Natural killer cell (primary cell): ENCODE results near the gene SF3B6. TPM values are rescaled to one million over a fixed set of nuclear protein-coding genes. Genes with fewer than 3 reads are reported as not detected.

ENCODE experiments used
- ATAC-seq, 3 donors: fragments of 150-1000 bp in 2 of 3; fragments of 200-7000 bp in 1 of 3; cut with Tn5 transposase; 1 replicate in 1 of 3; 2 replicates in 2 of 3; pipeline ENCODE4 v1.10.0; 2021; ENCODE audit warnings: mild to moderate bottlenecking in 2 of 3, moderate library complexity in 2 of 3
- DNase-seq, 2 donors: peaks; one replicate each; pipeline versions ENCODE4 v3.0.0 to v3.0.0-alpha.2; 2013 to 2021; ENCODE audit warnings: mixed read lengths in 1 of 2
- H3K27ac ChIP-seq: one replicate; pipeline ENCODE4 v1.5.1; 2013; ENCODE audit warnings: mild to moderate bottlenecking, low read length
- H3K27me3 ChIP-seq: one replicate; pipeline ENCODE4 v1.6.1; 2013; ENCODE audit warnings: low read length; ENCODE audit not compliant: control insufficient read depth, insufficient read depth
- H3K36me3 ChIP-seq: one replicate; pipeline ENCODE4 v1.6.1; 2013; ENCODE audit warnings: low read length; ENCODE audit not compliant: control insufficient read depth, insufficient read depth
- H3K4me1 ChIP-seq: one replicate; pipeline ENCODE4 v1.6.1; 2013; ENCODE audit warnings: low read length; ENCODE audit not compliant: control insufficient read depth, insufficient read depth
- H3K4me3 ChIP-seq: one replicate; pipeline ENCODE4 v1.5.1; 2013; ENCODE audit warnings: low read length
- H3K9me3 ChIP-seq: one replicate; pipeline ENCODE4 v1.6.1; 2013; ENCODE audit warnings: low read length; ENCODE audit not compliant: control insufficient read depth, insufficient read depth
- H3K27ac Mint-ChIP-seq, 2 donors: one replicate each; pipeline ENCODE4 v1.8.0; 2022; ENCODE audit warnings: mild to moderate bottlenecking in 2 of 2, mixed read lengths in 2 of 2, moderate library complexity in 1 of 2
- H3K27me3 Mint-ChIP-seq, 2 donors: one replicate each; pipeline ENCODE4 v1.8.0; 2022; ENCODE audit warnings: low read depth in 2 of 2, mixed read lengths in 2 of 2
- H3K36me3 Mint-ChIP-seq: one replicate; pipeline ENCODE4 v1.8.0; 2022; ENCODE audit warnings: mixed read lengths
- H3K4me1 Mint-ChIP-seq, 2 donors: one replicate each; pipeline ENCODE4 v1.8.0; 2022; ENCODE audit warnings: mixed read lengths in 2 of 2
- H3K4me3 Mint-ChIP-seq: one replicate; pipeline ENCODE4 v1.8.0; 2022; ENCODE audit warnings: mild to moderate bottlenecking, moderate library complexity, mixed read lengths
- H3K9me3 Mint-ChIP-seq, 2 donors: one replicate each; pipeline ENCODE4 v1.8.0; 2022; ENCODE audit warnings: mixed read lengths in 2 of 2
- WGBS: methylation state at CpG from one replicate; pipeline ENCODE4 v1.1.7; 2013; ENCODE audit warnings: missing lambda C conversion rate; ENCODE audit not compliant: insufficient coverage; 5-methylcytosine and 5-hydroxymethylcytosine counted together
- intact Hi-C: fragments of 100-400 bp; cut with micrococcal nuclease; formaldehyde crosslinking; loops from one replicate; pipeline ENCODE4 v1.14.2; 2022
- total RNA-seq, 4 donors: library from RNA; stranded (reverse); fragments of 120-200 nt in 1 of 4; gene quantifications; one replicate each; pipeline versions ENCODE4 v1.2.3 to v1.2.4, GENCODE V29; 2013 to 2022
- TF ChIP-seq, protein P1 (sequence below): fragments of 200-600 bp; IDR thresholded peaks from one replicate; pipeline ENCODE4 v1.8.0; 2022; ENCODE audit warnings: antibody characterized with exemption

SF3B6 gene
- total RNA-seq, 3 donors from 2014 or later (not counting 1 experiment from before 2014, with no cell fraction given), result 57.2 to 65.1 (median 57.4) TPM

DNA sequence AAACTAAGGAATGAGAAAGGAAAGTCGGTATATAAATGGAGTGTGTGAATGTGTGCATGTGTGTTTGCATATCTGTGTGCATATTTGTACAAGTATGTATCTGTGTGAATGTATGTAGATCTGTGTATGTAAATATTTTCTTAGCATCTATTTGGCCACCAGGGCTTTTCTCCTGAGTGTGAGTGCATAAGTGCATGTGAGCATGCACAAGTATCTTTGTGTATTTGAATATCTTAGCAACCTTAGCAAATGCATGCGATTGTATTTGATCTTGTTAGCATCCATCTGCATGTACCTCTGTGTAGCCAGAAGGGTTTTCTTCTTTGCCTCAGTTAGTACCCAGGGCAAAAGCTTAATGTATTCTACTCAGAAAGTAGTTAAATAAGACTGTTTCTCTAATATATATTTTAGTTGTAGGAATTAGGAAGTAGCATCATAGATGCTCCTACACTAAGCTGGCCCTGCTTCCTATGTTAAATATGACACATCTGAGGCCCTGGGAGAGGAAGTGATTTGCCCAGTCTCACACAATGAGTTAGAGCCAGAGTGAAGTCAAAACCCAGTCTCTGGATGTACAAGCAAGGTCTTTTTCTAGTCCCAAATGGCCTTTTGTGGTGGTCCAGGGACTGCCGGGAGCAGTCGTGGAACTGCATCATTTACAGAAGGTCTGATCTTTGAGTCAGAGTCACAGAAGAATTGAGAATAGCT, 17.4 kb downstream of the SF3B6 start:
- WGBS, result 81% methylated on average over 4 of the region's 4 CpGs
- Mint-ChIP-seq H3K27me3 (no peaks in the 10 kb centered on the region), H3K27ac (no peak overlapping the region), H3K4me1 (no peaks in the 10 kb centered on the region), H3K4me3 (no peak overlapping the region), H3K9me3 (no peaks in the 10 kb centered on the region), H3K36me3 (no peaks in the 10 kb centered on the region)
- TF ChIP-seq, protein P1, sequence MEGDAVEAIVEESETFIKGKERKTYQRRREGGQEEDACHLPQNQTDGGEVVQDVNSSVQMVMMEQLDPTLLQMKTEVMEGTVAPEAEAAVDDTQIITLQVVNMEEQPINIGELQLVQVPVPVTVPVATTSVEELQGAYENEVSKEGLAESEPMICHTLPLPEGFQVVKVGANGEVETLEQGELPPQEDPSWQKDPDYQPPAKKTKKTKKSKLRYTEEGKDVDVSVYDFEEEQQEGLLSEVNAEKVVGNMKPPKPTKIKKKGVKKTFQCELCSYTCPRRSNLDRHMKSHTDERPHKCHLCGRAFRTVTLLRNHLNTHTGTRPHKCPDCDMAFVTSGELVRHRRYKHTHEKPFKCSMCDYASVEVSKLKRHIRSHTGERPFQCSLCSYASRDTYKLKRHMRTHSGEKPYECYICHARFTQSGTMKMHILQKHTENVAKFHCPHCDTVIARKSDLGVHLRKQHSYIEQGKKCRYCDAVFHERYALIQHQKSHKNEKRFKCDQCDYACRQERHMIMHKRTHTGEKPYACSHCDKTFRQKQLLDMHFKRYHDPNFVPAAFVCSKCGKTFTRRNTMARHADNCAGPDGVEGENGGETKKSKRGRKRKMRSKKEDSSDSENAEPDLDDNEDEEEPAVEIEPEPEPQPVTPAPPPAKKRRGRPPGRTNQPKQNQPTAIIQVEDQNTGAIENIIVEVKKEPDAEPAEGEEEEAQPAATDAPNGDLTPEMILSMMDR, result no peak
- Histone ChIP-seq H3K4me3 (no peak overlapping the region), H3K27ac (no peak overlapping the region), H3K27me3 (no peaks in the 10 kb centered on the region), H3K4me1 (no peaks in the 10 kb centered on the region), H3K9me3 (no peaks in the 10 kb centered on the region), H3K36me3 (no peaks in the 10 kb centered on the region)
- ATAC-seq (no peak), DNase-seq (no peak)
- intact Hi-C loops, result no loop called here

DNA sequence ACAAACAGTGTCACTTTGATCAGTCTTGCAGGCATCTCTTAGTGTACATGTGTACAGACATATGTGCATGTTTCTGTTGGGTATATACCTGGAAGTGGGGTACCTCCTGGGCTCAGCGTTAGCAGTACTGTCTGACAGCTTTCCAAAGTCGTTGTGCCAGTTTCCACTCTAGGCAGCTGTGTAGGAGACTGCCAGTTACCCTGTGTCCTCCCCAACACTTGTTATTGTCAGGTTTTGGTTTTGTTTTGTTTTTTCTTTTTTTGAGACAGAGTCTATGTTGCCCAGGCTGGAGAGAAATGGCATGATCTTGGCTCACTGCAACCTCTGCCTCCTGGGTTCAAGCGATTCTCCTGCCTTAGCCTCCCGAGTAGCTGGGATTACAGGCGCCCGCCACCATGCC, 20.4 kb downstream of the SF3B6 start:
- 91% methylated on average over 6 of the region's 6 CpGs for WGBS
- H3K27ac Mint-ChIP-seq, result no peak overlapping the region
- DNase-seq, result no peak

DNA sequence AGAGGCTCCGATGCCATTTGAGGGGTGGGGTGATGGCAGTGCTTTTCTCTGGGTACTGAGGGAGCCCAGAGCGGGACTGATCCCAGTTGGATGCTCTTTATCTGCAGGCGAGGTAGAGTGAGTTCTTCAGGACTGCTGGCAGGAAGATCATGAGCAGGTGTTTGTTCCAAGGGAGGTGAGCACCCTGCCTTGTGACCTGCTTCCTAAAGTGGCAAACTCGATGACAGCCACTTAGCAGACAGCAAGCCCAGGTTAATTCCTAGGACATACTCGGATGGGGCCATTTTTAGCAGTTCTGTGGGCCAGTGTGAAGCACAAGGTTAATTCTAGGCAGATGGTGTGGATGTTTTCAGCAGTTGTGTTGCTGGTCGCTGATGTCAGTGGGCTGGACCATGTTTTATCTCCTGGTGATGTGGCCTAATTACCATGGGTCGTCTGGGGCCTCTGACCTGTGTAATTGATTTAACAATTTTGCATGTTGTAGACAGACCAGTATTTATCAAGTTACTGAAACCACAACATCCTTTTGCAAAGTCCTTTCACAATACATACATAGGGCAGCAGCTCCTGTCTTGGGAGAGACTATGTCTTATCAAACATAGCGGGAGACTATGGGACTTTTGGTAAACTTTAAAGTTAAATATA, 21.6 kb downstream of the SF3B6 start:
- no peaks in the 10 kb centered on the region for H3K36me3 Mint-ChIP-seq
- Histone ChIP-seq H3K27ac (no peak overlapping the region), H3K36me3 (no peaks in the 10 kb centered on the region), H3K4me1 (peaks cover 5% of the 10 kb centered on the region), H3K9me3 (no peaks in the 10 kb centered on the region), H3K4me3 (no peak overlapping the region), H3K27me3 (no peaks in the 10 kb centered on the region)
- TF ChIP-seq, protein P1, result no peak
- ATAC-seq (no peak), DNase-seq (no peak)
- no peaks in the 10 kb centered on the region for H3K27me3 Mint-ChIP-seq
- no peak overlapping the region for H3K4me3 Mint-ChIP-seq
- intact Hi-C loops, result no loop called here
- H3K9me3 Mint-ChIP-seq, result no peaks in the 10 kb centered on the region
- H3K27ac Mint-ChIP-seq, result no peak overlapping the region
- 86% methylated on average over 7 of the region's 8 CpGs for WGBS
- H3K4me1 Mint-ChIP-seq, result peaks cover 0 to 1% of the 10 kb centered on the region in 2 donors

More for the DNA sequence above, 20.4 kb downstream of the SF3B6 start:
- no peaks in the 10 kb centered on the region for H3K27me3 ChIP-seq
- no peaks in the 10 kb centered on the region for H3K9me3 Mint-ChIP-seq
- no peak overlapping the region for H3K27ac ChIP-seq
- TF ChIP-seq, protein P1, result no peak
- no peaks in the 10 kb centered on the region for H3K4me1 Mint-ChIP-seq
- no peaks in the 10 kb centered on the region for H3K36me3 ChIP-seq
- no peak for ATAC-seq
- no peaks in the 10 kb centered on the region for H3K4me1 ChIP-seq
- H3K27me3 Mint-ChIP-seq, result no peaks in the 10 kb centered on the region
- H3K4me3 ChIP-seq, result no peak overlapping the region
- no peak overlapping the region for H3K4me3 Mint-ChIP-seq
- no peaks in the 10 kb centered on the region for H3K9me3 ChIP-seq
- H3K36me3 Mint-ChIP-seq, result no peaks in the 10 kb centered on the region
- intact Hi-C loops, result no loop called here
